Psoas muscle (tissue), 8 donors: ENCODE data around the gene CHI3L1. TPM values are rescaled to one million over a fixed set of nuclear protein-coding genes. Genes with fewer than 3 reads are reported as not detected.

Source experiments
- ATAC-seq, 4 donors: fragments of 200-7000 bp; cut with Tn5 transposase; one replicate each; pipeline ENCODE4 v1.9.1; 2020; ENCODE audit warnings: moderate library complexity in 3 of 4, mild to moderate bottlenecking in 2 of 4
- DNase-seq, 2 donors: peaks; one replicate each; pipeline ENCODE4 v3.0.0-alpha.2; 2020
- H3K27ac ChIP-seq: fragments of 200-600 bp; one replicate; pipeline ENCODE4 v1.8.0; 2022
- H3K27me3 ChIP-seq, 3 donors: fragments of 200-600 bp in 1 of 3; one replicate each; pipeline versions ENCODE4 v1.6.1 to v1.8.0; 2013 to 2022; ENCODE audit warnings: low read length in 2 of 3, mild to moderate bottlenecking in 2 of 3, moderate library complexity in 1 of 3; ENCODE audit not compliant: insufficient read depth in 3 of 3
- H3K36me3 ChIP-seq, 2 donors: fragments of 200-600 bp in 1 of 2; one replicate each; pipeline versions ENCODE4 v1.6.1 to v1.8.0; 2013 to 2022; ENCODE audit warnings: low read depth in 1 of 2, mild to moderate bottlenecking in 1 of 2, moderate library complexity in 1 of 2; ENCODE audit not compliant: insufficient read depth in 1 of 2
- H3K4me1 ChIP-seq: fragments of 200-600 bp; one replicate; pipeline ENCODE4 v1.8.0; 2022
- H3K4me3 ChIP-seq: fragments of 200-600 bp; one replicate; pipeline ENCODE4 v1.8.0; 2022; ENCODE audit warnings: mild to moderate bottlenecking
- H3K9me3 ChIP-seq: fragments of 200-600 bp; one replicate; pipeline ENCODE4 v1.8.0; 2022
- WGBS, 3 donors: extraction: QIAGEN DNeasy Blood & Tissue Kit; methylation state at CpG; one replicate each; pipeline versions ENCODE4 v1.1.6 to v1.1.7; 2013; 5-methylcytosine and 5-hydroxymethylcytosine counted together
- intact Hi-C, 2 donors: fragments of 100-400 bp; cut with DNase I; formaldehyde crosslinking; loops; one replicate each; pipeline versions ENCODE4 v1.11.0 to v1.14.2; 2022
- polyA plus RNA-seq, 3 donors: library from polyadenylated mRNA; stranded (reverse); fragments of 200-250 nt; gene quantifications; one replicate each; pipeline ENCODE4 v1.2.3, GENCODE V29; 2013
- total RNA-seq, 4 donors: library from RNA; stranded (reverse); fragmentation: NEBNext Ultra II Directional in 2 of 4; extraction: Animal tissue kit (Norgen Biotek cat#: 25700) in 2 of 4; gene quantifications; one replicate each; pipeline versions ENCODE4 v1.2.1 to v1.2.4, GENCODE V29; 2021 to 2023
- TF ChIP-seq, protein P1 (sequence below): fragments of 200-600 bp; IDR thresholded peaks from one replicate; pipeline ENCODE4 v1.8.0; 2022; ENCODE audit warnings: antibody characterized with exemption
- donor health status: healthy with polysubstance abuse.
- donor health status: DM: no; HTN: no; CAD: no; lungs with moderate emphysema.
- donor health status: Bipolar disorder and iron deficiency.
- donor health status: healthy.
- donor health status: DM: yes; HTN: yes; CAD: no.
- donor health status: DM: no; HTN: no; CAD: no.
- donor health status: DM: no; HTN: no; CAD: no.
- donor health status: DM: yes; HTN: yes; CAD: no.

The CHI3L1 gene
- total and polyA plus RNA-seq, 7 donors = 1.7 to 156 (median 9.9) TPM

DNA sequence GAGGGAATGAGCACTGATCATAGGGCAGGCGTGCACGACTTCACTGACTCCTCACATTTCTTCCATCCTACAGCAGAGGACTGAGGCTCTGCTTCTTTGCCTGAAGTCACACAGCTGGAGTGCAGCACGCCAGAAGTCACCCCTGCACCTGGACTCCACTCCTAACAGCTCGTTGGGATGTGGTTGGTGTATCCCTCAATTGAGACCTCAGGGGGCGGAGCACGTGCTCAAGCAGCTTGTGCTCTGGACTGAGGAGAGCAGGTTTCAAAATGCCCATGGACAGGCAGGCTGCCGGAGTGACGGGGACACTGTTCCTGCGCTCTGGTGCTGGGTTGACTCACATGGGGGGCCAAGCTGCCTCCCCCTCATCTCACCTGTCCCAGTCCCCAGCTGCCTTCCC is 29.1 kb upstream of the CHI3L1 start:
- no peaks in the 10 kb centered on the region for H3K9me3 ChIP-seq
- H3K36me3 ChIP-seq = no peaks in the 10 kb centered on the region
- TF ChIP-seq, protein P1, sequence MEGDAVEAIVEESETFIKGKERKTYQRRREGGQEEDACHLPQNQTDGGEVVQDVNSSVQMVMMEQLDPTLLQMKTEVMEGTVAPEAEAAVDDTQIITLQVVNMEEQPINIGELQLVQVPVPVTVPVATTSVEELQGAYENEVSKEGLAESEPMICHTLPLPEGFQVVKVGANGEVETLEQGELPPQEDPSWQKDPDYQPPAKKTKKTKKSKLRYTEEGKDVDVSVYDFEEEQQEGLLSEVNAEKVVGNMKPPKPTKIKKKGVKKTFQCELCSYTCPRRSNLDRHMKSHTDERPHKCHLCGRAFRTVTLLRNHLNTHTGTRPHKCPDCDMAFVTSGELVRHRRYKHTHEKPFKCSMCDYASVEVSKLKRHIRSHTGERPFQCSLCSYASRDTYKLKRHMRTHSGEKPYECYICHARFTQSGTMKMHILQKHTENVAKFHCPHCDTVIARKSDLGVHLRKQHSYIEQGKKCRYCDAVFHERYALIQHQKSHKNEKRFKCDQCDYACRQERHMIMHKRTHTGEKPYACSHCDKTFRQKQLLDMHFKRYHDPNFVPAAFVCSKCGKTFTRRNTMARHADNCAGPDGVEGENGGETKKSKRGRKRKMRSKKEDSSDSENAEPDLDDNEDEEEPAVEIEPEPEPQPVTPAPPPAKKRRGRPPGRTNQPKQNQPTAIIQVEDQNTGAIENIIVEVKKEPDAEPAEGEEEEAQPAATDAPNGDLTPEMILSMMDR = no peak
- no peak overlapping the region for H3K4me3 ChIP-seq
- H3K27me3 ChIP-seq = no peaks in the 10 kb centered on the region
- peak in 3 of 4 donors; percentile 15 to 31 (median 22) for ATAC-seq
- peaks cover 12% of the 10 kb centered on the region for H3K4me1 ChIP-seq
- DNase-seq = no peak
- intact Hi-C loops = loop anchor here (5.0 kb wide), 1 partner anchor 43 kb away; no protein-coding TSS in a partner anchor
- WGBS, 3 donors = 67 to 74% (median 69%) methylated on average over 9 of the region's 9 CpGs
- H3K27ac ChIP-seq = no peak overlapping the region

DNA sequence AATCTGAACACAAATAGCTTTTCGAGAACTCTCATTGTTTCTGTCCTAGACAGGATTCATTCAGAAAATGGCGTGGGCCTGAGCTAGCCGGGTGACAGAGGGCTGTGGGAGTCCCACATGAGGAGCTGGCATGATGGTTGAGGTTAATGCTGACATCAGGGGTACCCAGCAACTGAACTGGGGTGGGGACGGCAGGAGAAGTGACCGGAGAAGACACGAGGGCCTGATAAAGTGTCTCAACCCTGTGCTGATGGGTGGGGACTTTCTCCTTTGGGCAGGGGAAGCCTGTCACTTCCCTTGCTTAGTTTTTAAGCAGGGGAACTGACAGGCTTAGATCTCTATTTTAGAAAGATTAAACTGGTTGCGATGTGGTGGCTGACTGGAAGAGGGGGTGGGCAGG is 28.4 kb upstream of the CHI3L1 start:
- ATAC-seq (no peak), DNase-seq (no peak)
- no peaks in the 10 kb centered on the region for H3K9me3 ChIP-seq
- 90 to 91% (median 91%) methylated on average over 7 of the region's 7 CpGs for WGBS, 3 donors
- no peak overlapping the region for H3K4me3 ChIP-seq
- intact Hi-C loops = loop anchor here (5.0 kb wide), 1 partner anchor 43 kb away; no protein-coding TSS in a partner anchor
- H3K27me3 ChIP-seq = no peaks in the 10 kb centered on the region
- no peaks in the 10 kb centered on the region for H3K36me3 ChIP-seq
- peaks cover 12% of the 10 kb centered on the region for H3K4me1 ChIP-seq
- H3K27ac ChIP-seq = no peak overlapping the region
- TF ChIP-seq, protein P1 = no peak

DNA sequence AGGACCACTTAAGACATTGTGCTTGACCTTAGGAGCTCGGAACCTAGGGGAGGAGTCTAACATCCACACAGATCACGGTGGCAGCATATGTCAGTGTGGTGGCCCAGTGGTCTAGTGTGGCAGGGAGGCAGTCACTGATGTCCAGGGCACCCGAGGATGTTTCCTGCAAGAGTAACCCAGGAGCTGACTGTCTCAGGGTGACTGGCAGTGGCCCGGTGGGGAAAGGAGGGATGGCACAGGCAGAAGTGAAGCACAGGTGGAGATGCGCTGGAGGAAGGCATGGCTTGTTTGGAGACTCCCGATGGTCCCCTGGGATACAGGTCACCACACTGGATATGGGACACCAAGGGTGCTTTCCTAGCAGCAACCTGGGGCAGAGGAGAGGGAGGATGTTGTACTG is 26.6 kb upstream of the CHI3L1 start:
- Histone ChIP-seq H3K4me1 (peaks cover 12% of the 10 kb centered on the region), H3K27ac (no peak overlapping the region), H3K9me3 (no peaks in the 10 kb centered on the region), H3K27me3 (no peaks in the 10 kb centered on the region), H3K4me3 (no peak overlapping the region), H3K36me3 (no peaks in the 10 kb centered on the region)
- no peak for ATAC-seq
- intact Hi-C loops = no loop called here
- DNase-seq = no peak
- TF ChIP-seq, protein P1 = no peak
- 78 to 91% (median 80%) methylated on average over 6 of the region's 6 CpGs for WGBS, 3 donors

DNA sequence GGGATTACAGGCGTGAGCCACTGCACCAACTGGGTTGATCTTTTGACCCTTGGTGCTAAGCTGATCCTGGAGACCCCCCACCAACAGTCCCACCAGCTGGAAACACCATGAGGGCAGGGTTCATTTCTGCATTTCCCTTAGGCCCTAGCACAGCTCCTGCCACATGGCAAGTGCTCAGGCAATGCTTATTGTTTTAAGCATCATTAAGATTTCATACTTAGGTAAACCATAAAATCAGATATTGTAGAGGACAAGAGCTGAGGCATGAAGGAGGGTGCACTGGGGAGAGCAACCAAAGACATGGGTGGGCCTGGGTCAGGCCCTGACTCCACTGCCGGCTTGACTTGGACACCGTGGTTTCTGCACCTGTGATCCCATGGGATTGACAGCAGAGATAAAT is 25.3 kb upstream of the CHI3L1 start:
- H3K4me1 ChIP-seq = peaks cover 12% of the 10 kb centered on the region
- no peak overlapping the region for H3K27ac ChIP-seq
- no peak overlapping the region for H3K4me3 ChIP-seq
- intact Hi-C loops = no loop called here
- H3K9me3 ChIP-seq = no peaks in the 10 kb centered on the region
- ATAC-seq (no peak), DNase-seq (no peak)
- WGBS, 3 donors = 75 to 84% (median 82%) methylated on average over 3 of the region's 3 CpGs
- TF ChIP-seq, protein P1 = no peak
- no peaks in the 10 kb centered on the region for H3K27me3 ChIP-seq
- H3K36me3 ChIP-seq = no peaks in the 10 kb centered on the region

DNA sequence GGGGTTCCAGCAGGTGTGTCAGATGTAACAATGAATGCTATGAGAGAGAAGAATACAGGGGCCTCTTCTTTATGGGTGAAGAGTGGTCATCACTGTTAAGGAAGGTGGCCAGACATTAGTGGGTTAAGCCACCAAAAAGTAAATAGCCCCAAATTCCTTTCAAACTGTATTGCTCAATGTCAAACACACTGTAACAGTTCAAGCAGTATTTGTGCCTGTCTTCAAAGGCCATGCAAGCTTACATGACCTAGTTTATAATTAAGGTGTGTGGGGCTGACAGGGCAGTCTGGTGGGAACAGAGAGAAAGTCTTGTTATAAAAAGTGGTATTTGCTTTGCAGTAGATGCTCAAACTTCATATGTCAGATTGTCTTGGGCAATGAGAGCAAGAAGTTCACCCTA is 24.5 kb upstream of the CHI3L1 start:
- Histone ChIP-seq H3K27me3 (no peaks in the 10 kb centered on the region), H3K27ac (no peak overlapping the region), H3K9me3 (no peaks in the 10 kb centered on the region), H3K4me3 (no peak overlapping the region), H3K4me1 (peaks cover 4% of the 10 kb centered on the region), H3K36me3 (no peaks in the 10 kb centered on the region)
- TF ChIP-seq, protein P1 = no peak
- no peak for ATAC-seq
- DNase-seq = no peak
- intact Hi-C loops = no loop called here
